Measurements from ENCODE around the gene DUSP5. TPM values are rescaled to one million over a fixed set of nuclear protein-coding genes. Genes with fewer than 3 reads are reported as not detected.

Gene DUSP5
- total and polyA plus RNA-seq, 2 of the 8 experiments (the other 6 are each of a cell fraction or from before 2014, with no cell fraction given) = 13.6 to 30.3 TPM

DNA sequence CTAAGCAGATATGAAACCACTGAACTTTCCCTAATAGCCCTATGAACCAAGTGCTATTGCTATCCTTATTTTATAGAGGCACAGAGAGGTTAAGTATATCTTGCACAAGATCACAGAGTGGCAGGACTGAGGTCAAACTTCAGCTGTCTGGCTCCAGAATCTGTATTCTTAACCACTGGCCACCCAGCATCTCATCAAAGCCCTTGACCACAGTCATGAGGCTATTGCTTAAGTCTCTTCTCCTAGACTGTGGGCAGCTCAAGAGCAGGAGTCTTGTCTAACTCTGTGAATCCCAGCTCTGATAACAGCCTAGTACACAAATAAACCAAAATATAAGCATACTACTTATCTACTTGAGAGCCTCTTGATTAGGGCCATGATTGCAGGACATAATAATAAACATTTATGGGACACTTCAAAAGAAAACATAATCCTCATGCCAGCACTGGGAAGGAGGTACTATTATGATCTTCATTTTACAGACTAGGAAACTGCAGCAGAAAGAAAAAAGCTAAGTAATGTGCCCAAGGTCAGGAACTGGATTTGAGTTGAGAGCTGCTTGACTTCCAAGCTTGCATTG, 47.3 kb downstream of the DUSP5 start:
- no peak overlapping the region for H2BK12ac ChIP-seq (ENCODE audit: low read depth, low read length)
- H3K79me1 ChIP-seq (ENCODE audit: low read depth, low read length) = no peaks in the 10 kb centered on the region
- no peak overlapping the region for H4K91ac ChIP-seq (replicated peaks; ENCODE audit: insufficient read length, low read length)
- H2BK5ac ChIP-seq (ENCODE audit: low read depth, low read length) = no peak overlapping the region
- H2BK15ac ChIP-seq (ENCODE audit: low read length) = no peak overlapping the region
- no peak overlapping the region for H3K4me2 ChIP-seq (ENCODE audit: insufficient read depth in 1 of 2, low read depth in 2 of 2, low read length in 2 of 2)
- H4K8ac ChIP-seq (ENCODE audit: extremely low read depth, insufficient read depth, low read length) = no peak overlapping the region
- no peaks in the 10 kb centered on the region for H4K20me1 ChIP-seq (replicated peaks in 1 of 2; ENCODE audit: control insufficient read depth in 1 of 2, insufficient read depth in 2 of 2, low read length in 2 of 2)
- H3K18ac ChIP-seq (ENCODE audit: extremely low read depth, low read length) = no peak overlapping the region
- no peaks in the 10 kb centered on the region for H3K36me3 ChIP-seq (ENCODE audit: control insufficient read depth in 2 of 4, insufficient read depth in 4 of 4, low read length in 3 of 4)
- H3K27ac ChIP-seq (ENCODE audit: low read depth, low read length) = no peak overlapping the region
- no peak overlapping the region for H2AFZ ChIP-seq (ENCODE audit: low read length)
- no peak for FAIRE-seq
- no peaks in the 10 kb centered on the region; the same call in 1 of the 2 replicates for H3K23me2 ChIP-seq (ENCODE audit: low read depth, low read length)
- no peak overlapping the region for H4K5ac ChIP-seq (ENCODE audit: insufficient read length, low read depth, low read length)
- DNase-seq (ENCODE audit: low read depth in 1 of 2, low spot score in 2 of 2) = no peak
- H3K14ac ChIP-seq (ENCODE audit: insufficient read length) = no peak overlapping the region
- H3K4ac ChIP-seq (replicated peaks; ENCODE audit: insufficient read length, low read depth, low read length) = no peak overlapping the region
- no peaks in the 10 kb centered on the region for H3K4me1 ChIP-seq (replicated peaks in 1 of 4; ENCODE audit: control insufficient read depth in 3 of 4, insufficient read depth in 4 of 4, low read length in 3 of 4)
- H3K4me3 ChIP-seq (ENCODE audit: extremely low read depth in 1 of 4, insufficient read depth in 2 of 4, low read depth in 3 of 4, low read length in 4 of 4) = no peak overlapping the region
- H2BK120ac ChIP-seq (replicated peaks; ENCODE audit: low read depth, low read length) = no peak overlapping the region
- H2BK20ac ChIP-seq (ENCODE audit: low read length) = no peak overlapping the region
- H3K56ac ChIP-seq (replicated peaks; ENCODE audit: insufficient read length, low read depth, low read length) = no peak overlapping the region
- H3K9me3 ChIP-seq (ENCODE audit: insufficient read depth in 2 of 2, low read depth in 1 of 2, low read length in 1 of 2) = no peaks in the 10 kb centered on the region
- no peaks in the 10 kb centered on the region for H3K27me3 ChIP-seq (replicated peaks in 1 of 4; ENCODE audit: control insufficient read depth in 3 of 4, extremely low read depth in 1 of 4, insufficient read depth in 3 of 4, low read length in 3 of 4)
- CTCF ChIA-PET (ENCODE audit: partially characterized antibody) = interaction anchor here (0.6 to 4.8 kb wide), 13 partner anchors 9 to 238 kb away, joined by 3 to 49 read pairs (median 5); partner anchors contain the start of gene SMNDC1
- no peak overlapping the region for H3K23ac ChIP-seq (ENCODE audit: insufficient read length)
- no peak overlapping the region for H2AK5ac ChIP-seq (ENCODE audit: low read depth, low read length)
- H3K79me2 ChIP-seq (ENCODE audit: control insufficient read depth in 1 of 2, insufficient read depth in 2 of 2, low read length in 2 of 2) = no peaks in the 10 kb centered on the region
- POLR2A ChIA-PET (ENCODE audit: partially characterized antibody) = interaction anchor here (0.6 kb wide), 2 partner anchors 13 to 52 kb away, joined by 3 to 4 read pairs; no protein-coding TSS in a partner anchor
- H3K9ac ChIP-seq (replicated peaks in 1 of 4; ENCODE audit: extremely low read depth in 1 of 4, low read depth in 3 of 4, low read length in 3 of 4) = no peak overlapping the region
- no peak for TF ChIP-seq ZNF274 (IDR thresholded peaks at IDR 0.05; ENCODE audit: borderline replicate concordance, extremely low read depth, low read length)
- no peak for TF ChIP-seq KDM4A (IDR thresholded peaks at IDR 0.05; ENCODE audit: low read depth, low read length, severe bottlenecking)
- no peak for TF ChIP-seq EP300 (IDR thresholded peaks at IDR 0.05; ENCODE audit: borderline replicate concordance in 1 of 2, low read depth in 2 of 2, low read length in 2 of 2)
- TF ChIP-seq KDM1A (IDR thresholded peaks at IDR 0.05; ENCODE audit: borderline replicate concordance, low read length) = no peak
- no peak for TF ChIP-seq NANOG (IDR thresholded peaks at IDR 0.05; ENCODE audit: insufficient read depth, low read depth, low read length, poor library complexity, severe bottlenecking)
- TF ChIP-seq CBX5 (IDR thresholded peaks at IDR 0.05; ENCODE audit: low read depth, low read length) = no peak
- TF ChIP-seq SUZ12 (IDR thresholded peaks at IDR 0.05; ENCODE audit: low read length) = no peak
- TF ChIP-seq BRCA1 (IDR thresholded peaks at IDR 0.05; ENCODE audit: low read depth, low read length) = no peak
- TF ChIP-seq, protein P1, sequence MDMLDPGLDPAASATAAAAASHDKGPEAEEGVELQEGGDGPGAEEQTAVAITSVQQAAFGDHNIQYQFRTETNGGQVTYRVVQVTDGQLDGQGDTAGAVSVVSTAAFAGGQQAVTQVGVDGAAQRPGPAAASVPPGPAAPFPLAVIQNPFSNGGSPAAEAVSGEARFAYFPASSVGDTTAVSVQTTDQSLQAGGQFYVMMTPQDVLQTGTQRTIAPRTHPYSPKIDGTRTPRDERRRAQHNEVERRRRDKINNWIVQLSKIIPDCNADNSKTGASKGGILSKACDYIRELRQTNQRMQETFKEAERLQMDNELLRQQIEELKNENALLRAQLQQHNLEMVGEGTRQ (IDR thresholded peaks at IDR 0.05; ENCODE audit: low read length) = no peak
- no peak for TF ChIP-seq RBBP5 (IDR thresholded peaks at IDR 0.05; ENCODE audit: borderline replicate concordance, low read depth, low read length)
- TF ChIP-seq EGR1 (IDR thresholded peaks at IDR 0.05; ENCODE audit: borderline replicate concordance, low read depth, low read length) = no peak
- no peak for TF ChIP-seq EZH2 (IDR thresholded peaks at IDR 0.05; ENCODE audit: low read depth, low read length, severe bottlenecking)
